K562 (cell line): ENCODE data around the gene LCLAT1.

Experiments
- BRCA1 ChIP-seq, 2 experiments: fragments of 450-650 bp in 1 of 2; sonication (generic) in 1 of 2; formaldehyde crosslinking in 1 of 2; IDR thresholded peaks; 2 replicates each; pipeline versions ENCODE4 v1.5.0 to v1.6.1; 2017 to 2020; ENCODE audit warnings: mild to moderate bottlenecking in 1 of 2, missing genetic modification reagents in 1 of 2
- CTCF ChIP-seq, 3 experiments: IDR thresholded peaks in 2 of 3; conservative IDR thresholded peaks in 1 of 3; 2 replicates each; pipeline ENCODE4 v1.5.1; 2011 to 2012; ENCODE audit warnings: low read length in 3 of 3, mild to moderate bottlenecking in 3 of 3, control low read depth in 2 of 3, improper control_type of control experiment in 1 of 3, inconsistent platforms in 1 of 3, low read depth in 1 of 3, mixed read lengths in 1 of 3, moderate library complexity in 1 of 3; ENCODE audit not compliant: insufficient read depth in 2 of 3
- EP300 ChIP-seq: IDR thresholded peaks from 2 replicates; pipeline ENCODE4 v1.6.1; 2012; ENCODE audit warnings: low read length, improper control_type of control experiment
- PYGO2 ChIP-seq: fragments of 450-650 bp; IDR thresholded peaks from 2 replicates; pipeline ENCODE4 v1.6.1; 2016; ENCODE audit warnings: mild to moderate bottlenecking, missing genetic modification characterization, moderate library complexity, missing compliant biosample characterization
- RBM15 ChIP-seq: fragments of 200-400 bp; formaldehyde crosslinking; IDR thresholded peaks from 2 replicates; pipeline ENCODE4 v1.6.1; 2018; ENCODE audit warnings: mild to moderate bottlenecking, low read length, moderate library complexity; ENCODE audit not compliant: insufficient read depth
- RFX5 ChIP-seq: IDR thresholded peaks from 2 replicates; pipeline ENCODE4 v1.6.1; 2011; ENCODE audit warnings: low read depth, mild to moderate bottlenecking, improper control_type of control experiment, low read length
- RFX7 ChIP-seq: fragments of 250-450 bp; sonication (Bioruptor Pico); IDR thresholded peaks from 2 replicates; pipeline ENCODE4 v1.5.1; 2021; ENCODE audit warnings: mild to moderate bottlenecking
- ZNF184 ChIP-seq: sonication (generic); formaldehyde crosslinking; IDR thresholded peaks from 2 replicates; pipeline ENCODE4 v1.5.0; 2020; ENCODE audit warnings: missing genetic modification reagents
- ZNF512 ChIP-seq: IDR thresholded peaks from 2 replicates; pipeline ENCODE4 v1.6.1; 2016; ENCODE audit warnings: missing genetic modification characterization, missing compliant biosample characterization
- TF ChIP-seq, protein P1 (sequence below): IDR thresholded peaks from 2 replicates; pipeline ENCODE4 v1.6.1; 2011; ENCODE audit warnings: borderline replicate concordance, low read depth, mild to moderate bottlenecking, moderate library complexity, low read length; ENCODE audit not compliant: insufficient read depth, poor library complexity, severe bottlenecking
- TF ChIP-seq, protein P2 (sequence below): sonication (generic); formaldehyde crosslinking; IDR thresholded peaks from 2 replicates; pipeline ENCODE4 v1.9.0; 2022; ENCODE audit warnings: mild to moderate bottlenecking, missing genetic modification reagents

GRCh38 chr2:30487603-30488002, 40.6 kb downstream of the LCLAT1 start:
- no peak for TF ChIP-seq BRCA1 (IDR thresholded peaks at IDR 0.05)
- no peak for TF ChIP-seq BRCA1 (CRISPR knock-in tag; IDR thresholded peaks at IDR 0.05)
- TF ChIP-seq, protein P1, sequence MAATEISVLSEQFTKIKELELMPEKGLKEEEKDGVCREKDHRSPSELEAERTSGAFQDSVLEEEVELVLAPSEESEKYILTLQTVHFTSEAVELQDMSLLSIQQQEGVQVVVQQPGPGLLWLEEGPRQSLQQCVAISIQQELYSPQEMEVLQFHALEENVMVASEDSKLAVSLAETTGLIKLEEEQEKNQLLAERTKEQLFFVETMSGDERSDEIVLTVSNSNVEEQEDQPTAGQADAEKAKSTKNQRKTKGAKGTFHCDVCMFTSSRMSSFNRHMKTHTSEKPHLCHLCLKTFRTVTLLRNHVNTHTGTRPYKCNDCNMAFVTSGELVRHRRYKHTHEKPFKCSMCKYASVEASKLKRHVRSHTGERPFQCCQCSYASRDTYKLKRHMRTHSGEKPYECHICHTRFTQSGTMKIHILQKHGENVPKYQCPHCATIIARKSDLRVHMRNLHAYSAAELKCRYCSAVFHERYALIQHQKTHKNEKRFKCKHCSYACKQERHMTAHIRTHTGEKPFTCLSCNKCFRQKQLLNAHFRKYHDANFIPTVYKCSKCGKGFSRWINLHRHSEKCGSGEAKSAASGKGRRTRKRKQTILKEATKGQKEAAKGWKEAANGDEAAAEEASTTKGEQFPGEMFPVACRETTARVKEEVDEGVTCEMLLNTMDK = no peak
- no peak for TF ChIP-seq RBM15
- TF ChIP-seq EP300 = no peak
- no peak for TF ChIP-seq ZNF512
- no peak for TF ChIP-seq RFX7 (CRISPR knock-in tag)
- TF ChIP-seq PYGO2 (tag) = no peak
- no peak for TF ChIP-seq ZNF184 (CRISPR knock-in tag)
- no peak for TF ChIP-seq CTCF (IDR thresholded peaks at IDR 0.05 in 2 of 3, conservative IDR thresholded peaks at IDR 0.05 in 1 of 3; ENCODE audit: insufficient read depth in 2 of 3, low read depth in 1 of 3, low read length in 3 of 3)
- no peak for TF ChIP-seq RFX5
- TF ChIP-seq, protein P2, sequence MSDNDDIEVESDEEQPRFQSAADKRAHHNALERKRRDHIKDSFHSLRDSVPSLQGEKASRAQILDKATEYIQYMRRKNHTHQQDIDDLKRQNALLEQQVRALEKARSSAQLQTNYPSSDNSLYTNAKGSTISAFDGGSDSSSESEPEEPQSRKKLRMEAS (CRISPR knock-in tag) = no peak
